Fibroblast of lung (primary cell): ENCODE results near the gene SPG11. TPM values are rescaled to one million over a fixed set of nuclear protein-coding genes. Genes with fewer than 3 reads are reported as not detected.

Experiments used
- DNase-seq, 2 donors: peaks; one replicate each; pipeline versions ENCODE4 v3.0.0 to v3.0.0-alpha.2; 2010; ENCODE audit warnings: low read depth in 2 of 2
- H2AFZ ChIP-seq: 2 replicates; pipeline ENCODE4 v1.5.1; 2012; ENCODE audit warnings: low read length, control low read depth, inconsistent platforms
- H3K27ac ChIP-seq: 2 replicates; pipeline ENCODE4 v1.5.1; 2011; ENCODE audit warnings: low read length, control low read depth; ENCODE audit not compliant: insufficient read depth
- H3K27me3 ChIP-seq: 2 replicates; pipeline ENCODE4 v1.5.1; 2011; ENCODE audit warnings: mild to moderate bottlenecking, low read length; ENCODE audit not compliant: control insufficient read depth, insufficient read depth
- H3K36me3 ChIP-seq: 2 replicates; pipeline ENCODE4 v1.5.1; 2011; ENCODE audit warnings: low read length; ENCODE audit not compliant: control insufficient read depth, insufficient read depth
- H3K4me1 ChIP-seq: 2 replicates; pipeline ENCODE4 v1.5.1; 2011; ENCODE audit warnings: low read length; ENCODE audit not compliant: control insufficient read depth, insufficient read depth; ENCODE audit errors: extremely low read depth
- H3K4me2 ChIP-seq: 2 replicates; pipeline ENCODE4 v1.5.1; 2011; ENCODE audit warnings: low read length, control low read depth; ENCODE audit not compliant: insufficient read depth; ENCODE audit errors: extremely low read depth
- H3K4me3 ChIP-seq, 4 experiments: fragments of 200-600 bp in 1 of 4; sonication (generic) in 1 of 4; replicated peaks in 1 of 4; 2 replicates each; pipeline ENCODE4 v1.5.1; 2011 to 2016; ENCODE audit warnings: low read length in 4 of 4, low read depth in 3 of 4, mild to moderate bottlenecking in 3 of 4, control low read depth in 2 of 4, inconsistent platforms in 1 of 4, mixed read lengths in 1 of 4; ENCODE audit not compliant: insufficient read depth in 1 of 4; ENCODE audit errors: control extremely low read depth in 1 of 4
- H3K79me2 ChIP-seq: 2 replicates; pipeline ENCODE4 v1.5.1; 2012; ENCODE audit warnings: mild to moderate bottlenecking, low read length, inconsistent platforms; ENCODE audit not compliant: control insufficient read depth, insufficient read depth
- H3K9ac ChIP-seq: 2 replicates; pipeline ENCODE4 v1.5.1; 2011; ENCODE audit warnings: mild to moderate bottlenecking, low read length, control low read depth; ENCODE audit not compliant: insufficient read depth
- H3K9me3 ChIP-seq: 2 replicates; pipeline ENCODE4 v1.5.1; 2012; ENCODE audit warnings: low read depth, low read length; ENCODE audit not compliant: control insufficient read depth, insufficient read depth
- H4K20me1 ChIP-seq: 2 replicates; pipeline ENCODE4 v1.5.1; 2011; ENCODE audit warnings: low read length; ENCODE audit not compliant: control insufficient read depth, insufficient read depth; ENCODE audit errors: extremely low read depth
- CTCF ChIP-seq, 2 donors: IDR thresholded peaks in 1 of 2; conservative IDR thresholded peaks in 1 of 2; 1 replicate in 1 of 2; 2 replicates in 1 of 2; pipeline ENCODE4 v1.5.1; 2011 to 2012; ENCODE audit warnings: low read length in 2 of 2, control low read depth in 1 of 2, inconsistent platforms in 1 of 2, low read depth in 1 of 2, mild to moderate bottlenecking in 1 of 2
- EZH2 ChIP-seq: IDR thresholded peaks from 2 replicates; pipeline ENCODE4 v1.5.1; 2012; ENCODE audit warnings: low read length, control low read depth, mild to moderate bottlenecking; ENCODE audit errors: missing control alignments
- polyA plus RNA-seq, 2 donors: library from polyadenylated mRNA; depleted of rRNA in 1 of 2; stranded (reverse) in 1 of 2; unstranded in 1 of 2; fragments of >200 nt; gene quantifications; 2 replicates each; pipeline ENCODE4 v1.2.1, GENCODE V29; 2011 to 2012; ENCODE audit warnings: missing spikeins in 1 of 2
- total RNA-seq: library from RNA; depleted of rRNA; stranded (reverse); fragments of >200 nt; gene quantifications from 2 replicates; pipeline ENCODE4 v1.2.1, GENCODE V29; 2014

SPG11 gene
- total and polyA plus RNA-seq, 2 donors (not counting 1 experiment from before 2014, with no cell fraction given), result 35.6 to 95.9 TPM

DNA sequence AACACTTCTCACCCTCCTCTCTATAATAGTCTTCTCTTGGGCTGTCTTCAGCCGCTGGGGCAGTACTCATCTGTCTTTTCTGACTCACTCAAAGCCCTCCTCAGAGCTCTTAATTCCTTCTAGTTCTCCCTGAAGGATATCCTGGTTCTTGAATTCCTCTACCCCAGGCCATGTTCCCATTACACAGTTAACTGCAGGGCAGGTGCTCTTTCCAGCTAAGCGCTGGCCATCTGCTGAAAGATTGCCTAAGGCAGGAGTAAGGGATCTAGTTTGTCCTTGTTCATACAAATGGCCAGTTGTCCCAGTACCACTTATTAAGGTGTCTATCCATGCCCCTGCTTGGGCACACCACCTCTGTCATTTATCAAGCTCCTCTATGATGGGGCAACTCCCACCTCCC, 10.2 kb upstream of the SPG11 start:
- Histone ChIP-seq H3K9me3 (no peaks in the 10 kb centered on the region), H3K27ac (no peak overlapping the region), H3K36me3 (no peaks in the 10 kb centered on the region), H3K9ac (no peak overlapping the region), H3K4me2 (no peak overlapping the region), H2AFZ (no peak overlapping the region), H3K4me1 (no peaks in the 10 kb centered on the region), H3K27me3 (peaks cover 13% of the 10 kb centered on the region), H3K79me2 (no peaks in the 10 kb centered on the region), H4K20me1 (no peaks in the 10 kb centered on the region), H3K4me3 (no peak overlapping the region)
- DNase-seq, result no peak
- TF ChIP-seq CTCF (conservative IDR thresholded peaks at IDR 0.05 in 1 of 2, IDR thresholded peaks at IDR 0.05 in 1 of 2; ENCODE audit: low read depth in 1 of 2, low read length in 2 of 2) (no peak), EZH2 (no peak)

DNA sequence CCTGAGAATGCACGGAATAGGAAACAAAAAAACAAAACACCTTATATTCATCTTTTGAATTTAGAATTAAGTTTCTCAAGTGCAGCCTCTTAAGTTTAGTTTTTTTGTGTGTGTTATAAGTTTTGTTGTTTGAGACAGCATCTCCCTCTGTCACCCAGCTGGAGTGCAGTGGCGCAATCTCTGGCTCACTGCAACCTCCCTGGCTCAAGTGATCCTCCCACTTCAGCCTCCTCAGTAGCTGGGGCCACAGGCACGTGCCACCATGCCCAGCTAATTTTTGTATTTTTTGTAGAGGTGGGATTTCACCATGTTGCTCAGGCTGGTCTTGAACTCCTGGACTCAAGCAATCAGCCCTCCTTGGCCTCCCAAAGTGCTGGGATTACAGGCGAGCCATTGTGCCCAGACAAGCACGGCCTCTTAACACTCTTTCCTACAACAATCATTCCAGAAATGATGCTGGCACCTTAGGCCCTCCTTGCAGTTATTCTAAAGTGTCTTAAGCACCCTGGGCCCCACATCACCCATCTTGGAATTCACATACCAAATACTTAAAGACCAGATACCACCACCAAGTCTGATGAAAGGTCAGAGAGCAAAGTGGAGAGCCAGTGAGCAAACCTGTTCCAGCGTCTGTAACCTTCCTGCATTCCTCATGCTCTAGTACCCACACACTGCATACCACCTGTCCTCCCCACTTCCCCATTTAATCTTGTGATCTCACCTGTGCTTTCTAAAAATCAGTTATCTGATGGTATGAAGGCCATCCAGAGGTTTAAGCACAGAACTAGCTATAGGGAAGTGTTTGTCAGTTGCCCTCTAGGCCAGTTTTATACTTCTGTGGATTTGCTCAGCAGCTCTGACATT, 6.9 kb upstream of the SPG11 start:
- no peaks in the 10 kb centered on the region for H4K20me1 ChIP-seq
- no peak overlapping the region for H3K4me2 ChIP-seq
- TF ChIP-seq EZH2 (no peak), CTCF (conservative IDR thresholded peaks at IDR 0.05 in 1 of 2, IDR thresholded peaks at IDR 0.05 in 1 of 2; ENCODE audit: low read depth in 1 of 2, low read length in 2 of 2) (no peak)
- H3K4me3 ChIP-seq, result no peak overlapping the region
- no peak for DNase-seq
- H3K27ac ChIP-seq, result no peak overlapping the region
- H3K9me3 ChIP-seq, result no peaks in the 10 kb centered on the region
- H3K9ac ChIP-seq, result no peak overlapping the region
- H3K27me3 ChIP-seq, result peaks cover 5% of the 10 kb centered on the region
- no peak overlapping the region for H2AFZ ChIP-seq
- H3K4me1 ChIP-seq, result no peaks in the 10 kb centered on the region
- H3K79me2 ChIP-seq, result no peaks in the 10 kb centered on the region
- H3K36me3 ChIP-seq, result no peaks in the 10 kb centered on the region

GRCh38 chr15:44668921-44669320, 5.5 kb upstream of the SPG11 start:
- Histone ChIP-seq H3K27ac (no peak overlapping the region), H3K4me1 (no peaks in the 10 kb centered on the region), H3K36me3 (no peaks in the 10 kb centered on the region), H3K9me3 (no peaks in the 10 kb centered on the region), H3K4me2 (no peak overlapping the region), H3K9ac (no peak overlapping the region), H2AFZ (no peak overlapping the region), H3K27me3 (peaks cover 5% of the 10 kb centered on the region), H4K20me1 (no peaks in the 10 kb centered on the region), H3K79me2 (no peaks in the 10 kb centered on the region), H3K4me3 (no peak overlapping the region)
- no peak for DNase-seq
- TF ChIP-seq CTCF (conservative IDR thresholded peaks at IDR 0.05 in 1 of 2, IDR thresholded peaks at IDR 0.05 in 1 of 2; ENCODE audit: low read depth in 1 of 2, low read length in 2 of 2) (no peak), EZH2 (no peak)
